Measurements from ENCODE around the gene ETV2. TPM values are rescaled to one million over a fixed set of nuclear protein-coding genes. Genes with fewer than 3 reads are reported as not detected.

The ETV2 gene
- total and polyA plus RNA-seq, 2 donors (not counting 3 experiments of a cell fraction or from before 2014, with no cell fraction given), result 1.0 to 1.5 TPM

DNA sequence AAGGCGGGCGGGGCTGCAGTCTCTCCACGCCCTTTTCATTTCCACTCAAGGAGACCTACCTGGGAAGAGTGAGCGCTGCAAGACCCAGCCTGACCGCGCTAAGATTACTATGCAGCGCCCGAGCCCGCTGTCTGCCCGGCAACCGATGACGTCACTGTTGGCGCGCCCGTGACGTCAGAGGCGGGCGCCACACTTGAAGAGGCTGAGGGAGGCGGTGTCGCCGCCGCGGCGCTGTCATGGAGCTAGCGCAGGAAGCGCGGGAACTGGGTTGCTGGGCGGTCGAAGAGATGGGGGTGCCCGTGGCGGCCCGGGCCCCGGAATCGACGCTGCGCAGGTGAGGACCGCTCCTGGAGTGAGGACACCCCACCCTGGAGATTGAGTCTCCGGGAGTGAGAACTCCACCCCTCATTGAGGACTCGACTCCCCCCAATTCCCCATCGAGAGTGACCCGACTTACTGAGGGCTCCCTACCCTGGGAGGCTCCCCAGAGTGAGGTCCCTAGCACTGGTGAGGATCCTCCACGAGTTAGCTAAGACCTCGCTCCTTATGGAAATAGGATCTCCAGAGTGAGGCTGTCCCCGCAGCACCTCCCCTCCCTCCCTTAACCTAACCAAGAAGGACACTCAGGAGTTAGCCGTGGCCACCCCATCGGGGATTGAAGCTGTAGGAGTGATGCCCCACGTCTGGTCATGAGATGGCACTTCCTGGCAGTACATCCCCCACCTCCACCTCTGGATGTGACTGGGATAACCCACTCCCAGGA lies 28.8 kb upstream of the ETV2 start, which contains the start of gene HAUS5:
TSS of gene HAUS5 (plus strand) at position 177 of the 763 bp plus-strand sequence. CDS start at position 237, 60 bp downstream.
- POLR2A ChIA-PET, result interaction anchor here (0.7 kb wide), 1 partner anchor 64 kb away, joined by 4 read pairs; no protein-coding TSS in a partner anchor
- CTCF ChIA-PET, result interaction anchor here (0.6 to 0.7 kb wide), 3 partner anchors 64 to 102 kb away, joined by 3 to 4 read pairs (median 3); no protein-coding TSS in a partner anchor
- intact Hi-C loops (cut with micrococcal nuclease), result loop anchor here (1.0 kb wide), 3 partner anchors 16 to 67 kb away; partner anchors contain the start of gene TMEM147

DNA sequence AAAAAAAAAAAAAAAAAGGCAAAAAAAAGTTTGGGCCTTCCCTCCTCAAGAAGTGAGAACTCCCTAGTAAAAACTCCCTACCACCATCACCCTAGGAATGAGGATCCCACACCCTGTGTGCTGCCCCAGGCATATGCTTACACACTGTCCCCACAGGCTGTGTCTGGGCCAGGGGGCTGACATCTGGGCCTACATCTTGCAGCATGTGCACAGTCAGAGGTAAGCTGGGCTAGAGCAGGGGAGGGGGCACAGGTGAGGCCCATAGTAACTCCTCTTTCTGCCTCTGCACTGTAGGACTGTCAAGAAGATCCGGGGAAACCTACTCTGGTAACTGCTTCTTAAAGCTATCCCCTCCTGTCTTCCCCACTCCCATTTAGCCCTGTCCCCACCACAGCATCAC lies 28.0 kb upstream of the ETV2 start:
- Histone ChIP-seq H3K79me2 (ENCODE audit: control insufficient read depth, insufficient read depth, low read length) (no peaks in the 10 kb centered on the region), H3K27ac (ENCODE audit: insufficient read depth, low read depth, low read length) (no peak overlapping the region), H3K36me3 (ENCODE audit: control insufficient read depth in 2 of 2, extremely low read depth in 1 of 2, insufficient read depth in 2 of 2, low read length in 2 of 2) (no peaks in the 10 kb centered on the region), H3K9me1 (replicated peaks; ENCODE audit: control insufficient read depth, extremely low read depth, insufficient read depth, low read length) (no peaks in the 10 kb centered on the region), H3K4me3 (replicated peaks in 1 of 3; ENCODE audit: insufficient read depth in 1 of 3, low read depth in 1 of 3, low read length in 3 of 3) (no peak overlapping the region), H4K20me1 (replicated peaks; ENCODE audit: control insufficient read depth, extremely low read depth, insufficient read depth, low read length) (no peaks in the 10 kb centered on the region), H2AFZ (ENCODE audit: low read depth, low read length) (no peak overlapping the region), H3K27me3 (ENCODE audit: control insufficient read depth in 2 of 2, insufficient read depth in 2 of 2, low read length in 2 of 2) (no peaks in the 10 kb centered on the region), H3K9ac (replicated peaks; ENCODE audit: extremely low read depth, insufficient read depth, low read length) (no peak overlapping the region), H3K9me3 (replicated peaks; ENCODE audit: control insufficient read depth, insufficient read depth, low read length) (no peaks in the 10 kb centered on the region), H3K4me1 (ENCODE audit: control insufficient read depth, extremely low read depth, insufficient read depth, low read length) (peaks cover 3% of the 10 kb centered on the region), H3K4me2 (ENCODE audit: insufficient read depth, low read length) (no peak overlapping the region)
- dilution Hi-C loops (cut with MboI; ENCODE audit: extremely low pct_ligation_motif_present, low sequenced_read_pairs) (no loop called here), intact Hi-C loops (cut with micrococcal nuclease) (no loop called here)
- TF ChIP-seq POLR2A (IDR thresholded peaks at IDR 0.05; ENCODE audit: low read depth, low read length), result no peak
- TF ChIP-seq, protein P1, sequence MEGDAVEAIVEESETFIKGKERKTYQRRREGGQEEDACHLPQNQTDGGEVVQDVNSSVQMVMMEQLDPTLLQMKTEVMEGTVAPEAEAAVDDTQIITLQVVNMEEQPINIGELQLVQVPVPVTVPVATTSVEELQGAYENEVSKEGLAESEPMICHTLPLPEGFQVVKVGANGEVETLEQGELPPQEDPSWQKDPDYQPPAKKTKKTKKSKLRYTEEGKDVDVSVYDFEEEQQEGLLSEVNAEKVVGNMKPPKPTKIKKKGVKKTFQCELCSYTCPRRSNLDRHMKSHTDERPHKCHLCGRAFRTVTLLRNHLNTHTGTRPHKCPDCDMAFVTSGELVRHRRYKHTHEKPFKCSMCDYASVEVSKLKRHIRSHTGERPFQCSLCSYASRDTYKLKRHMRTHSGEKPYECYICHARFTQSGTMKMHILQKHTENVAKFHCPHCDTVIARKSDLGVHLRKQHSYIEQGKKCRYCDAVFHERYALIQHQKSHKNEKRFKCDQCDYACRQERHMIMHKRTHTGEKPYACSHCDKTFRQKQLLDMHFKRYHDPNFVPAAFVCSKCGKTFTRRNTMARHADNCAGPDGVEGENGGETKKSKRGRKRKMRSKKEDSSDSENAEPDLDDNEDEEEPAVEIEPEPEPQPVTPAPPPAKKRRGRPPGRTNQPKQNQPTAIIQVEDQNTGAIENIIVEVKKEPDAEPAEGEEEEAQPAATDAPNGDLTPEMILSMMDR (IDR thresholded peaks at IDR 0.05; ENCODE audit: extremely low read depth in 1 of 2, insufficient read depth in 1 of 2, low read depth in 1 of 2, low read length in 2 of 2), result no peak
- no peak for TF ChIP-seq FOS (IDR thresholded peaks at IDR 0.05; ENCODE audit: borderline replicate concordance, insufficient read depth, low read length)
- TF ChIP-seq GATA2 (IDR thresholded peaks at IDR 0.05; ENCODE audit: insufficient read depth, insufficient read length, low read depth, low read length), result no peak
- no peak for TF ChIP-seq MYC (IDR thresholded peaks at IDR 0.05; ENCODE audit: low read depth, low read length)
- TF ChIP-seq JUN (IDR thresholded peaks at IDR 0.05; ENCODE audit: borderline replicate concordance, insufficient read depth, insufficient read length, low read depth), result no peak
- TF ChIP-seq, protein P2, sequence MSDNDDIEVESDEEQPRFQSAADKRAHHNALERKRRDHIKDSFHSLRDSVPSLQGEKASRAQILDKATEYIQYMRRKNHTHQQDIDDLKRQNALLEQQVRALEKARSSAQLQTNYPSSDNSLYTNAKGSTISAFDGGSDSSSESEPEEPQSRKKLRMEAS (IDR thresholded peaks at IDR 0.05; ENCODE audit: insufficient read depth, insufficient read length), result no peak
- TF ChIP-seq POLR2AphosphoS5 (IDR thresholded peaks at IDR 0.05; ENCODE audit: insufficient read depth, low read depth, low read length), result no peak
- TF ChIP-seq EZH2 (IDR thresholded peaks at IDR 0.05; ENCODE audit: borderline replicate concordance, low read depth, low read length, severe bottlenecking), result no peak
- no peak for FAIRE-seq
- no TSS peak for BruUV-seq (replicated peaks)
- ChIA-PET POLR2A (interaction anchor here (0.7 kb wide), 1 partner anchor 63 kb away, joined by 4 read pairs; no protein-coding TSS in a partner anchor), CTCF (no interaction called here)
- no peak for DNase-seq (ENCODE audit: low read depth, low spot score)

More for the DNA sequence above, 28.8 kb upstream of the ETV2 start, which contains the start of gene HAUS5:
- Histone ChIP-seq H2AFZ (ENCODE audit: low read depth, low read length) (peak within 1 kb of the TSS; percentile 99), H4K20me1 (replicated peaks; ENCODE audit: control insufficient read depth, extremely low read depth, insufficient read depth, low read length) (no peaks in the 10 kb centered on the region), H3K4me2 (ENCODE audit: insufficient read depth, low read length) (peak within 1 kb of the TSS; percentile 93), H3K4me3 (replicated peaks in 1 of 3; ENCODE audit: insufficient read depth in 1 of 3, low read depth in 1 of 3, low read length in 3 of 3) (peak within 1 kb of the TSS; percentile 76 to 86 (median 84)), H3K27ac (ENCODE audit: insufficient read depth, low read depth, low read length) (peak within 1 kb of the TSS; percentile 70), H3K27me3 (ENCODE audit: control insufficient read depth in 2 of 2, insufficient read depth in 2 of 2, low read length in 2 of 2) (no peaks in the 10 kb centered on the region), H3K9ac (replicated peaks; ENCODE audit: extremely low read depth, insufficient read depth, low read length) (peak within 1 kb of the TSS; percentile 91), H3K79me2 (ENCODE audit: control insufficient read depth, insufficient read depth, low read length) (no peaks in the 10 kb centered on the region), H3K36me3 (ENCODE audit: control insufficient read depth in 2 of 2, extremely low read depth in 1 of 2, insufficient read depth in 2 of 2, low read length in 2 of 2) (no peaks in the 10 kb centered on the region), H3K9me3 (replicated peaks; ENCODE audit: control insufficient read depth, insufficient read depth, low read length) (no peaks in the 10 kb centered on the region), H3K9me1 (replicated peaks; ENCODE audit: control insufficient read depth, extremely low read depth, insufficient read depth, low read length) (no peaks in the 10 kb centered on the region), H3K4me1 (ENCODE audit: control insufficient read depth, extremely low read depth, insufficient read depth, low read length) (peaks cover 3% of the 10 kb centered on the region)
- DNase-seq (ENCODE audit: low read depth, low spot score), result peak; percentile 94
- TF ChIP-seq, protein P2 (IDR thresholded peaks at IDR 0.05; ENCODE audit: insufficient read depth, insufficient read length), result peak; percentile 39
- TF ChIP-seq JUN (IDR thresholded peaks at IDR 0.05; ENCODE audit: borderline replicate concordance, insufficient read depth, insufficient read length, low read depth) (peak; percentile 90), POLR2A (IDR thresholded peaks at IDR 0.05; ENCODE audit: low read depth, low read length) (peak; percentile 65), POLR2AphosphoS5 (IDR thresholded peaks at IDR 0.05; ENCODE audit: insufficient read depth, low read depth, low read length) (no peak)
- dilution Hi-C loops (cut with MboI; ENCODE audit: extremely low pct_ligation_motif_present, low sequenced_read_pairs), result no loop called here
- FAIRE-seq, result peak; percentile 93
- BruUV-seq (replicated peaks), result TSS peak; percentile 71
